ENCODE measurements around the gene CD47.

DNA sequence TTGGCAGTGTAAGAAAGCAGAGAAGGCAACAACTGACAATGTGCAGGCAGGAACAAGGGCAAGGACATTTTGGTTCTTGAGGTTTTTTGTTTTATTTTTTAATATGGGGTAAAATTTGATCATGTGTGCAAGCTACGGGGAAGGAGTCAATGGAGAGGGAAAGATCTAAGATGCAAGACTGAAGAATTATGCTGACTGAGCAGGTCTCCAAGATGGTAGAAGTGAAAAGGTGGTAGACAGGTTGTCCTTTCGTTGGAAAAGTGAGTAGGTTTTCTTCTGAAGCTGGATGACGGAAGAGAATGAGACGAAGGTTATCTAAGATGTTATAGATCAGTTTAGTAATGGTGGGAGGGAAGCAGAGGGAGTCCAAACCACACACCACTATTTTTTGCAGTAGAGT lies 4.2 kb downstream of the CD47 start:
- TF ChIP-seq, protein P1, sequence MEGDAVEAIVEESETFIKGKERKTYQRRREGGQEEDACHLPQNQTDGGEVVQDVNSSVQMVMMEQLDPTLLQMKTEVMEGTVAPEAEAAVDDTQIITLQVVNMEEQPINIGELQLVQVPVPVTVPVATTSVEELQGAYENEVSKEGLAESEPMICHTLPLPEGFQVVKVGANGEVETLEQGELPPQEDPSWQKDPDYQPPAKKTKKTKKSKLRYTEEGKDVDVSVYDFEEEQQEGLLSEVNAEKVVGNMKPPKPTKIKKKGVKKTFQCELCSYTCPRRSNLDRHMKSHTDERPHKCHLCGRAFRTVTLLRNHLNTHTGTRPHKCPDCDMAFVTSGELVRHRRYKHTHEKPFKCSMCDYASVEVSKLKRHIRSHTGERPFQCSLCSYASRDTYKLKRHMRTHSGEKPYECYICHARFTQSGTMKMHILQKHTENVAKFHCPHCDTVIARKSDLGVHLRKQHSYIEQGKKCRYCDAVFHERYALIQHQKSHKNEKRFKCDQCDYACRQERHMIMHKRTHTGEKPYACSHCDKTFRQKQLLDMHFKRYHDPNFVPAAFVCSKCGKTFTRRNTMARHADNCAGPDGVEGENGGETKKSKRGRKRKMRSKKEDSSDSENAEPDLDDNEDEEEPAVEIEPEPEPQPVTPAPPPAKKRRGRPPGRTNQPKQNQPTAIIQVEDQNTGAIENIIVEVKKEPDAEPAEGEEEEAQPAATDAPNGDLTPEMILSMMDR (IDR thresholded peaks at IDR 0.05): no peak
- TF ChIP-seq POLR2A (IDR thresholded peaks at IDR 0.05): no peak
- TF ChIP-seq POLR2AphosphoS5 (IDR thresholded peaks at IDR 0.05): no peak
- TF ChIP-seq EP300 (IDR thresholded peaks at IDR 0.05): no peak

All from sigmoid colon (tissue), 4 donors.